ENCODE measurements around the gene COG3. TPM values are rescaled to one million over a fixed set of nuclear protein-coding genes. Genes with fewer than 3 reads are reported as not detected.

The COG3 gene
- polyA plus RNA-seq, 4 donors: 15.9 to 29.4 (median 22.3) TPM

- DNase-seq (no peak), FAIRE-seq (no peak)
- H3K36me3 ChIP-seq (ENCODE audit: control insufficient read depth in 3 of 3, insufficient read depth in 2 of 3, low read depth in 1 of 3, low read length in 3 of 3): no peaks in the 10 kb centered on the region
- H3K9me3 ChIP-seq (ENCODE audit: control insufficient read depth in 2 of 2, insufficient read depth in 1 of 2, low read depth in 1 of 2, low read length in 1 of 2): no peaks in the 10 kb centered on the region
- H3K4me1 ChIP-seq (ENCODE audit: control insufficient read depth in 3 of 3, insufficient read depth in 2 of 3, low read depth in 1 of 3, low read length in 2 of 3): no peaks in the 10 kb centered on the region
- 48 to 57% (median 48%) methylated on average over 3 of the region's 3 CpGs for WGBS, 3 donors
- H3K27me3 ChIP-seq (ENCODE audit: control insufficient read depth in 3 of 3, insufficient read depth in 3 of 3, low read length in 3 of 3): no peaks in the 10 kb centered on the region
- no peak overlapping the region for H3K4me3 ChIP-seq (ENCODE audit: low read depth in 1 of 3, low read length in 3 of 3)
- H3K27ac ChIP-seq (ENCODE audit: low read depth in 1 of 3, low read length in 2 of 3): no peak overlapping the region
Measured at GRCh38 chr13:45582408-45583076, 117.8 kb downstream of the COG3 start.

DNA sequence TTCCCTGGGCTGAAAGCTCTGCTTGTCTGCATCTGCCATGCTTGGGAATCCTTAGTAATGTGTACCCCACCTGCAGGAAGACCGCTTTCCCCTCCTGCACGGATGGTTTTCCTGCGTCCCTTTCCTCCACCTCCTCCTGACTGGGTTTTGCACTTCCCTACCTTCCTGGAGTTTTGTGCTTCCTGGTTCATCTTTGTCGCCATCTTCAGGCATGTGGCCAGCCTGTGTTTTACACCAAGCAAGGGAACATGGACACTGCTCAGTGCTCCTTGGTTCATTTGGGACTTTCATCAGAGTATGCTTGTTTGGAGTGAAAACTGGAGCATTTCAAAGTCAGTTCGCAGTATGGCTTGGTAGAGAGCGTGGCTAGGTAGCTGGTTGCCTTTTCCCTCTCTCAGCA lies 120.1 kb downstream of the COG3 start:
- Histone ChIP-seq H3K4me3 (ENCODE audit: low read depth in 1 of 3, low read length in 3 of 3) (no peak overlapping the region), H3K36me3 (ENCODE audit: control insufficient read depth in 3 of 3, insufficient read depth in 2 of 3, low read depth in 1 of 3, low read length in 3 of 3) (no peaks in the 10 kb centered on the region), H3K9me3 (ENCODE audit: control insufficient read depth in 2 of 2, insufficient read depth in 1 of 2, low read depth in 1 of 2, low read length in 1 of 2) (no peaks in the 10 kb centered on the region), H3K27ac (ENCODE audit: low read depth in 1 of 3, low read length in 2 of 3) (no peak overlapping the region), H3K27me3 (ENCODE audit: control insufficient read depth in 3 of 3, insufficient read depth in 3 of 3, low read length in 3 of 3) (no peaks in the 10 kb centered on the region), H3K4me1 (ENCODE audit: control insufficient read depth in 3 of 3, insufficient read depth in 2 of 3, low read depth in 1 of 3, low read length in 2 of 3) (no peaks in the 10 kb centered on the region)
- DNase-seq (peak in 1 of 2 donors; percentile 2), FAIRE-seq (no peak)
- WGBS, 3 donors: 78 to 83% (median 81%) methylated on average over 6 of the region's 6 CpGs

Other genes with a start within 250 kb of the COG3 start
- over 10,000 TPM in 2 of 4 donors, 1,000 to 10,000 TPM in 2; 7,740 to 12,612 (median 10,208) TPM for gene TPT1, start 123.8 kb upstream of the COG3 start, polyA plus RNA-seq
- 1 to 10 TPM; 2.4 to 6.9 (median 4.5) TPM for gene SLC25A30, start 46.6 kb upstream of the COG3 start, polyA plus RNA-seq
- 1 to 10 TPM in 1 of 4 donors, not detected in 3; 1.6 TPM for gene ERICH6B, start 150.8 kb downstream of the COG3 start, polyA plus RNA-seq
- gene CBY2, start 237.4 kb downstream of the COG3 start, polyA plus RNA-seq: not detected

Measured in small intestine (tissue), 7 donors.